Measurements from ENCODE around the gene ATP6V1B1.

GRCh38 chr2:70921031-70921430 lies 14.7 kb upstream of the ATP6V1B1 start:
- TF ChIP-seq CTCF (conservative IDR thresholded peaks at IDR 0.05 in 1 of 2, IDR thresholded peaks at IDR 0.05 in 1 of 2; ENCODE audit: low read depth in 1 of 2, low read length in 2 of 2) (no peak), EZH2 (IDR thresholded peaks at IDR 0.05; ENCODE audit: low read length, missing control alignments) (no peak)

Data from fibroblast of lung (primary cell).